HCT116 (cell line): Measurements from ENCODE around the gene SRL. TPM values are rescaled to one million over a fixed set of nuclear protein-coding genes. Genes with fewer than 3 reads are reported as not detected.

Experiments used
- ATAC-seq: fragments of 200-7000 bp; cut with Tn5 transposase; 2 replicates; pipeline ENCODE4 v1.9.1; 2020; ENCODE audit warnings: mild to moderate bottlenecking, moderate library complexity
- BruUV-seq: library from RNA; stranded (reverse); fragments of 400-500 nt; replicated peaks from 2 replicates; lab custom pipeline; 2021; lab: Mats Ljungman, UMichigan
- CTCF ChIA-PET: fragments of 300-600 bp; sonication (Branson Sonifier 250); formaldehyde crosslinking; loops from one replicate; lab custom pipeline; 2021; ENCODE audit warnings: antibody characterized with exemption; lab: Charles Lee
- POLR2A ChIA-PET: fragments of 300-600, 350-600 bp; sonication (Branson Sonifier 250); formaldehyde crosslinking; loops from one replicate; lab custom pipeline; 2021; ENCODE audit warnings: antibody characterized with exemption; lab: Charles Lee
- RAD21 ChIA-PET, 2 experiments: fragments of 300-600 bp; sonication (Branson Sonifier 250); formaldehyde crosslinking; loops; one replicate each; lab custom pipeline; 2023; ENCODE audit warnings: low total read pairs in 2 of 2; ENCODE audit not compliant: uncharacterized antibody in 2 of 2, unreplicated experiment in 2 of 2, low non-redundant PET in 1 of 2; lab: Charles Lee
- DNase-seq: peaks from one replicate; pipeline ENCODE4 v3.0.0-alpha.2; 2010; ENCODE audit warnings: low read depth, low spot score
- H2AFZ ChIP-seq: fragments of 200-600 bp; shearing (Covaris generic), sonication (generic); 2 replicates; pipeline ENCODE4 v1.6.1; 2017; ENCODE audit warnings: low read depth, mixed run types, mixed read lengths, antibody characterized with exemption, low read length; ENCODE audit not compliant: poor library complexity, severe bottlenecking
- H3K27ac ChIP-seq: 2 replicates; pipeline ENCODE4 v1.5.1; 2012; ENCODE audit warnings: low read depth, low read length
- H3K27me3 ChIP-seq: fragments of 200-600 bp; sonication (generic); 2 replicates; pipeline ENCODE4 v1.6.1; 2016; ENCODE audit warnings: mixed run types, low read length, mixed read lengths; ENCODE audit not compliant: insufficient read depth
- H3K36me3 ChIP-seq, 2 experiments: fragments of 200-500 bp in 1 of 2; fragments of 200-600 bp in 1 of 2; sonication (Bioruptor generic) in 1 of 2; sonication (generic) in 1 of 2; 2 replicates each; pipeline versions ENCODE4 v1.5.1 to v1.6.1; 2014 to 2016; ENCODE audit warnings: low read length in 2 of 2, inconsistent platforms in 1 of 2, mixed read lengths in 1 of 2, mixed run types in 1 of 2; ENCODE audit not compliant: insufficient read depth in 2 of 2, control insufficient read depth in 1 of 2
- H3K4me1 ChIP-seq, 2 experiments: fragments of 200-600 bp in 1 of 2; sonication (generic) in 1 of 2; 2 replicates each; pipeline versions ENCODE4 v1.5.1 to v1.6.1; 2012 to 2017; ENCODE audit warnings: low read length in 2 of 2, inconsistent platforms in 1 of 2, mild to moderate bottlenecking in 1 of 2, mixed read lengths in 1 of 2, mixed run types in 1 of 2, moderate library complexity in 1 of 2; ENCODE audit not compliant: insufficient read depth in 2 of 2, control insufficient read depth in 1 of 2
- H3K4me2 ChIP-seq: fragments of 200-600 bp; sonication (generic); 2 replicates; pipeline ENCODE4 v1.6.1; 2017; ENCODE audit warnings: mixed run types, low read length, mixed read lengths
- H3K4me3 ChIP-seq, 2 experiments: fragments of 200-600 bp in 1 of 2; sonication (generic) in 1 of 2; replicated peaks in 1 of 2; 2 replicates each; pipeline ENCODE4 v1.5.1; 2011 to 2016; ENCODE audit warnings: low read length in 2 of 2, control low read depth in 1 of 2, low read depth in 1 of 2, mild to moderate bottlenecking in 1 of 2, mixed read lengths in 1 of 2, mixed run types in 1 of 2
- H3K79me2 ChIP-seq: fragments of 200-600 bp; sonication (generic); 2 replicates; pipeline ENCODE4 v1.6.1; 2017; ENCODE audit warnings: mild to moderate bottlenecking, mixed run types, low read length, moderate library complexity, mixed read lengths; ENCODE audit not compliant: insufficient read depth
- H3K9ac ChIP-seq: fragments of 200-600 bp; sonication (generic); 2 replicates; pipeline ENCODE4 v1.6.1; 2016; ENCODE audit warnings: low read length, mixed read lengths
- H3K9me2 ChIP-seq: fragments of 200-600 bp; sonication (generic), shearing (Covaris generic); 2 replicates; pipeline ENCODE4 v1.6.1; 2017; ENCODE audit warnings: mixed run types, mild to moderate bottlenecking, moderate library complexity; ENCODE audit not compliant: insufficient read depth
- H3K9me3 ChIP-seq, 2 experiments: fragments of 200-500 bp in 1 of 2; fragments of 200-600 bp in 1 of 2; sonication (Bioruptor generic) in 1 of 2; sonication (generic) in 1 of 2; 2 replicates each; pipeline ENCODE4 v1.6.1; 2014 to 2017; ENCODE audit warnings: low read length in 2 of 2, mixed read lengths in 2 of 2, inconsistent platforms in 1 of 2, low read depth in 1 of 2, mild to moderate bottlenecking in 1 of 2, mixed run types in 1 of 2, moderate library complexity in 1 of 2; ENCODE audit not compliant: control insufficient read depth in 1 of 2, insufficient read depth in 1 of 2
- H4K20me1 ChIP-seq: fragments of 200-600 bp; sonication (generic), shearing (Covaris generic); 2 replicates; pipeline ENCODE4 v1.6.1; 2017; ENCODE audit warnings: mixed run types, mild to moderate bottlenecking, moderate library complexity; ENCODE audit not compliant: insufficient read depth
- CBX3 ChIP-seq: IDR thresholded peaks from 2 replicates; pipeline ENCODE4 v1.6.1; 2012; ENCODE audit warnings: low read depth
- EGR1 ChIP-seq: IDR thresholded peaks from 2 replicates; pipeline ENCODE4 v1.6.1; 2012; ENCODE audit warnings: low read depth
- POLR2AphosphoS5 ChIP-seq: IDR thresholded peaks from 2 replicates; pipeline ENCODE4 v1.6.1; 2011; ENCODE audit warnings: mild to moderate bottlenecking, low read depth, low read length, moderate library complexity
- SIN3A ChIP-seq: IDR thresholded peaks from 2 replicates; pipeline ENCODE4 v1.6.1; 2012; ENCODE audit warnings: low read depth
- SRF ChIP-seq: IDR thresholded peaks from 2 replicates; pipeline ENCODE4 v1.6.1; 2012; ENCODE audit warnings: low read depth
- intact Hi-C: fragments of 100-400 bp; cut with micrococcal nuclease; formaldehyde crosslinking; loops from 2 replicates; pipeline ENCODE4 v1.10.0; 2022
- total RNA-seq: library from RNA; stranded (reverse); gene quantifications from one replicate; pipeline ENCODE4 v1.2.1, GENCODE V29; 2021; ENCODE audit not compliant: unreplicated experiment
- TF ChIP-seq, protein P1 (sequence below): IDR thresholded peaks from 2 replicates; pipeline ENCODE4 v1.6.1; 2012; ENCODE audit warnings: low read depth
- TF ChIP-seq, protein P2 (sequence below): IDR thresholded peaks from 2 replicates; pipeline ENCODE4 v1.6.1; 2012
- TF ChIP-seq, protein P3 (sequence below): IDR thresholded peaks from 2 replicates; pipeline ENCODE4 v1.6.1; 2012
- TF ChIP-seq, protein P4 (sequence below): IDR thresholded peaks from 2 replicates; pipeline ENCODE4 v1.6.1; 2011; ENCODE audit warnings: mild to moderate bottlenecking, low read length, moderate library complexity; ENCODE audit not compliant: insufficient replicate concordance; ENCODE audit errors: extremely low read depth
- TF ChIP-seq, protein P5 (sequence below), 3 experiments: fragments of 200-600 bp in 1 of 3; sonication (generic) in 1 of 3; IDR thresholded peaks in 2 of 3; conservative IDR thresholded peaks in 1 of 3; 2 replicates each; pipeline ENCODE4 v1.5.1; 2012 to 2017; ENCODE audit warnings: low read depth in 2 of 3, low read length in 2 of 3, antibody characterized with exemption in 1 of 3, borderline replicate concordance in 1 of 3, control low read depth in 1 of 3, mild to moderate bottlenecking in 1 of 3, mixed read lengths in 1 of 3, mixed run types in 1 of 3, moderate library complexity in 1 of 3; ENCODE audit not compliant: insufficient read depth in 1 of 3

SRL gene
- total RNA-seq, 1 experiment from 2014 or later, result not detected

DNA sequence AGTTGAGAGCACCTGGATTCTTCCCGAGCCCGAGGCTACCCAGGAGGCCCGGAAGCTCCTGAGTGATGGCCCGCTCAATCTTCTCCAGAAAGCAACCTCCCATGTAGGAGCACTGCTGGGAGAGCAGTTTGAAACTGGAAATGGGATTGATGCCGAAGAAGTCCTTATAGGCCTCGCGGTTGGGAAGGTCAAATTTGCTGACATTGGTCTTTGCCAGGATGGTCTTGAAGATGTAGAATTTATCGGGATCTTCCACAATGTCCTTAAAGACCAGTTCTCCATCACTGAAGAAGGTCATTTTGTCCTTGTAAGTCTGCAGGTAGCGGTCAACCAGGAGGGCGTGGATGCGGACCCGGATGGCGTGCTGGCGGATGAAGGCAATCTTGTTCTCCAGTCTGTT, 49.7 kb downstream of the SRL start (continued):
- no peak for TF ChIP-seq SIN3A

DNA sequence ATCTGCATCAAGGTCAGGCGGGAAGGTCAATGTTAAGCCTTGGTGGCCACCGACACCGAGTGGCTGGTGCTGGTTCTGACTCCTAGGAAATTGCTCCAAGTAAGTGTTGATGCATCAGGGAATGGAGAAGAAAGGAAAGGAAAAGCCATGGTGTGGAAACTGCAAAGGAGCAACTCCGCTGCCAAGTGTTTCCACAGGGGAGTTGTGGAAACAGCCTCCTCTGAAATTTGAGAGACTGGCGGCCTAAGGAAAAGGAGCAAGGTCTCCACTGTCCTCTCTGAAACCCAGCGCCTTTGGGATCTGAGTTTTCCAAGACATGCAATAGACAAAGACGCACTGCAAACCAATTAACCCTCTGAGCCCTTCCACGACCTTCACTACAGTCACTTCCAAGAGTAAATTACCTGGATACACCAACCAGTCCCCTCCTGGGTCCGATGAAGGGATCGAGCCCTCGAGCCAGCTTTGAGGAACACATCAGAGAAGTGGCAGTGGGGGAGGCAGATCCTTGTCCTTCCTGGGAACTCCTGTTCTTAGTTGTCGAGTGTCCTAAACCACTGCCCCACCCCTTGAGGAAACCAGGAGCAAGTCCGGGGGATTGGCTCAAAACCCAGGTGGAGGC, 51.1 kb downstream of the SRL start:
- no peaks in the 10 kb centered on the region for H3K4me1 ChIP-seq
- H3K4me3 ChIP-seq, result no peak overlapping the region
- no peak overlapping the region for H3K9ac ChIP-seq
- H3K27ac ChIP-seq, result no peak overlapping the region
- ChIA-PET POLR2A (no interaction called here), CTCF (no interaction called here), RAD21 (no interaction called here)
- intact Hi-C loops, result no loop called here
- H2AFZ ChIP-seq, result no peak overlapping the region
- no peaks in the 10 kb centered on the region for H3K9me3 ChIP-seq
- H3K27me3 ChIP-seq, result no peaks in the 10 kb centered on the region
- H3K4me2 ChIP-seq, result no peak overlapping the region
- no peaks in the 10 kb centered on the region for H3K9me2 ChIP-seq
- BruUV-seq, result no TSS peak
- no peaks in the 10 kb centered on the region for H4K20me1 ChIP-seq
- TF ChIP-seq EGR1, result no peak
- H3K79me2 ChIP-seq, result no peaks in the 10 kb centered on the region
- ATAC-seq (no peak), DNase-seq (no peak)
- H3K36me3 ChIP-seq, result no peaks in the 10 kb centered on the region

DNA sequence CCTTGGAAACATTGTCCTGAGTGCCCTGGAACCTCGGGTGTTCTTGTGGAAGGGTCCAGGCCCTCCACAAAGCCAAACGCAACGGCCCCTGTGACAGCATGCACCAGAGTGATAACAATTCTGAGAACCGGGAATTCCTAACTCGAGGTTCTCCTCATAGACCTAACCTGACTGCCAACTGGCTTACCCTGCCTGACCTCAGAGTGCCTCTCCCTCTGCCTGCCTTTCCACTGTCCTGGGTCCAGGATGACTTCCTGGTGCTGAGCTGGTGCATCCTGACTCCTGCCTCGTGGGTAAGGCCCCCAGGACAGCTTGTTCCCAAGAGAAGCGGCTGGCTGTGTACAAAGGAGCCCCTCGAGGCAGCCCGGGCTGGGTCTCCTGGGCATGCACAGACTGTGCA, 51.8 kb downstream of the SRL start:
- no peak overlapping the region for H2AFZ ChIP-seq
- ATAC-seq, result no peak
- no peaks in the 10 kb centered on the region for H4K20me1 ChIP-seq
- ChIA-PET CTCF (no interaction called here), RAD21 (no interaction called here), POLR2A (no interaction called here)
- H3K4me1 ChIP-seq, result no peaks in the 10 kb centered on the region
- H3K36me3 ChIP-seq, result no peaks in the 10 kb centered on the region
- no peak overlapping the region for H3K4me3 ChIP-seq
- DNase-seq, result no peak
- no peaks in the 10 kb centered on the region for H3K9me3 ChIP-seq
- no peaks in the 10 kb centered on the region for H3K79me2 ChIP-seq
- no peaks in the 10 kb centered on the region for H3K27me3 ChIP-seq
- H3K4me2 ChIP-seq, result no peak overlapping the region
- no peak overlapping the region for H3K27ac ChIP-seq
- intact Hi-C loops, result no loop called here
- H3K9ac ChIP-seq, result no peak overlapping the region
- BruUV-seq, result no TSS peak
- H3K9me2 ChIP-seq, result no peaks in the 10 kb centered on the region
- TF ChIP-seq SRF (no peak), CBX3 (no peak), POLR2AphosphoS5 (no peak)
- TF ChIP-seq, protein P1, sequence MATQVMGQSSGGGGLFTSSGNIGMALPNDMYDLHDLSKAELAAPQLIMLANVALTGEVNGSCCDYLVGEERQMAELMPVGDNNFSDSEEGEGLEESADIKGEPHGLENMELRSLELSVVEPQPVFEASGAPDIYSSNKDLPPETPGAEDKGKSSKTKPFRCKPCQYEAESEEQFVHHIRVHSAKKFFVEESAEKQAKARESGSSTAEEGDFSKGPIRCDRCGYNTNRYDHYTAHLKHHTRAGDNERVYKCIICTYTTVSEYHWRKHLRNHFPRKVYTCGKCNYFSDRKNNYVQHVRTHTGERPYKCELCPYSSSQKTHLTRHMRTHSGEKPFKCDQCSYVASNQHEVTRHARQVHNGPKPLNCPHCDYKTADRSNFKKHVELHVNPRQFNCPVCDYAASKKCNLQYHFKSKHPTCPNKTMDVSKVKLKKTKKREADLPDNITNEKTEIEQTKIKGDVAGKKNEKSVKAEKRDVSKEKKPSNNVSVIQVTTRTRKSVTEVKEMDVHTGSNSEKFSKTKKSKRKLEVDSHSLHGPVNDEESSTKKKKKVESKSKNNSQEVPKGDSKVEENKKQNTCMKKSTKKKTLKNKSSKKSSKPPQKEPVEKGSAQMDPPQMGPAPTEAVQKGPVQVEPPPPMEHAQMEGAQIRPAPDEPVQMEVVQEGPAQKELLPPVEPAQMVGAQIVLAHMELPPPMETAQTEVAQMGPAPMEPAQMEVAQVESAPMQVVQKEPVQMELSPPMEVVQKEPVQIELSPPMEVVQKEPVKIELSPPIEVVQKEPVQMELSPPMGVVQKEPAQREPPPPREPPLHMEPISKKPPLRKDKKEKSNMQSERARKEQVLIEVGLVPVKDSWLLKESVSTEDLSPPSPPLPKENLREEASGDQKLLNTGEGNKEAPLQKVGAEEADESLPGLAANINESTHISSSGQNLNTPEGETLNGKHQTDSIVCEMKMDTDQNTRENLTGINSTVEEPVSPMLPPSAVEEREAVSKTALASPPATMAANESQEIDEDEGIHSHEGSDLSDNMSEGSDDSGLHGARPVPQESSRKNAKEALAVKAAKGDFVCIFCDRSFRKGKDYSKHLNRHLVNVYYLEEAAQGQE, result no peak
- TF ChIP-seq, protein P2, sequence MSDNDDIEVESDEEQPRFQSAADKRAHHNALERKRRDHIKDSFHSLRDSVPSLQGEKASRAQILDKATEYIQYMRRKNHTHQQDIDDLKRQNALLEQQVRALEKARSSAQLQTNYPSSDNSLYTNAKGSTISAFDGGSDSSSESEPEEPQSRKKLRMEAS, result no peak
- TF ChIP-seq, protein P3, sequence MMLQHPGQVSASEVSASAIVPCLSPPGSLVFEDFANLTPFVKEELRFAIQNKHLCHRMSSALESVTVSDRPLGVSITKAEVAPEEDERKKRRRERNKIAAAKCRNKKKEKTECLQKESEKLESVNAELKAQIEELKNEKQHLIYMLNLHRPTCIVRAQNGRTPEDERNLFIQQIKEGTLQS, result no peak
- TF ChIP-seq, protein P4, sequence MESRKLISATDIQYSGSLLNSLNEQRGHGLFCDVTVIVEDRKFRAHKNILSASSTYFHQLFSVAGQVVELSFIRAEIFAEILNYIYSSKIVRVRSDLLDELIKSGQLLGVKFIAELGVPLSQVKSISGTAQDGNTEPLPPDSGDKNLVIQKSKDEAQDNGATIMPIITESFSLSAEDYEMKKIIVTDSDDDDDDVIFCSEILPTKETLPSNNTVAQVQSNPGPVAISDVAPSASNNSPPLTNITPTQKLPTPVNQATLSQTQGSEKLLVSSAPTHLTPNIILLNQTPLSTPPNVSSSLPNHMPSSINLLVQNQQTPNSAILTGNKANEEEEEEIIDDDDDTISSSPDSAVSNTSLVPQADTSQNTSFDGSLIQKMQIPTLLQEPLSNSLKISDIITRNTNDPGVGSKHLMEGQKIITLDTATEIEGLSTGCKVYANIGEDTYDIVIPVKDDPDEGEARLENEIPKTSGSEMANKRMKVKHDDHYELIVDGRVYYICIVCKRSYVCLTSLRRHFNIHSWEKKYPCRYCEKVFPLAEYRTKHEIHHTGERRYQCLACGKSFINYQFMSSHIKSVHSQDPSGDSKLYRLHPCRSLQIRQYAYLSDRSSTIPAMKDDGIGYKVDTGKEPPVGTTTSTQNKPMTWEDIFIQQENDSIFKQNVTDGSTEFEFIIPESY, result no peak
- TF ChIP-seq, protein P5, sequence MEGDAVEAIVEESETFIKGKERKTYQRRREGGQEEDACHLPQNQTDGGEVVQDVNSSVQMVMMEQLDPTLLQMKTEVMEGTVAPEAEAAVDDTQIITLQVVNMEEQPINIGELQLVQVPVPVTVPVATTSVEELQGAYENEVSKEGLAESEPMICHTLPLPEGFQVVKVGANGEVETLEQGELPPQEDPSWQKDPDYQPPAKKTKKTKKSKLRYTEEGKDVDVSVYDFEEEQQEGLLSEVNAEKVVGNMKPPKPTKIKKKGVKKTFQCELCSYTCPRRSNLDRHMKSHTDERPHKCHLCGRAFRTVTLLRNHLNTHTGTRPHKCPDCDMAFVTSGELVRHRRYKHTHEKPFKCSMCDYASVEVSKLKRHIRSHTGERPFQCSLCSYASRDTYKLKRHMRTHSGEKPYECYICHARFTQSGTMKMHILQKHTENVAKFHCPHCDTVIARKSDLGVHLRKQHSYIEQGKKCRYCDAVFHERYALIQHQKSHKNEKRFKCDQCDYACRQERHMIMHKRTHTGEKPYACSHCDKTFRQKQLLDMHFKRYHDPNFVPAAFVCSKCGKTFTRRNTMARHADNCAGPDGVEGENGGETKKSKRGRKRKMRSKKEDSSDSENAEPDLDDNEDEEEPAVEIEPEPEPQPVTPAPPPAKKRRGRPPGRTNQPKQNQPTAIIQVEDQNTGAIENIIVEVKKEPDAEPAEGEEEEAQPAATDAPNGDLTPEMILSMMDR (IDR thresholded peaks at IDR 0.05 in 2 of 3, conservative IDR thresholded peaks at IDR 0.05 in 1 of 3; ENCODE audit: borderline replicate concordance in 1 of 3, insufficient read depth in 1 of 3, low read depth in 2 of 3, low read length in 2 of 3), result no peak
